Gastrocnemius medialis (tissue), 4 donors: Measurements from ENCODE around the gene SPECC1. TPM values are rescaled to one million over a fixed set of nuclear protein-coding genes. Genes with fewer than 3 reads are reported as not detected.

Experiments used
- ATAC-seq, 2 donors: fragments of 150-250 bp; one replicate each; pipeline ENCODE4 v1.9.1; 2016
- DNase-seq, 2 donors: peaks; one replicate each; pipeline ENCODE4 v3.0.0-alpha.2; 2019
- H3K27ac ChIP-seq, 4 donors: fragments of 200-600 bp; sonication (generic); 1 replicate in 1 of 4; 2 replicates in 3 of 4; pipeline ENCODE4 v1.5.1; 2016 to 2018; ENCODE audit warnings: mild to moderate bottlenecking in 2 of 4, moderate library complexity in 1 of 4
- H3K27me3 ChIP-seq, 3 donors: fragments of 200-600 bp; sonication (generic) in 2 of 3; 1 replicate in 1 of 3; 2 replicates in 2 of 3; pipeline versions ENCODE4 v1.5.1 to v1.6.0; 2016 to 2019; ENCODE audit warnings: mild to moderate bottlenecking in 1 of 3, moderate library complexity in 1 of 3
- H3K36me3 ChIP-seq, 2 donors: fragments of 200-600 bp; sonication (generic) in 1 of 2; one replicate each; pipeline ENCODE4 v1.5.1; 2017 to 2018
- H3K4me1 ChIP-seq, 2 donors: fragments of 200-600 bp; sonication (generic) in 1 of 2; one replicate each; pipeline ENCODE4 v1.5.1; 2016 to 2017; ENCODE audit warnings: mild to moderate bottlenecking in 2 of 2
- H3K4me3 ChIP-seq, 4 donors: fragments of 200-600 bp; sonication (generic) in 3 of 4; 1 replicate in 1 of 4; 2 replicates in 3 of 4; pipeline ENCODE4 v1.5.1; 2016 to 2019; ENCODE audit warnings: mild to moderate bottlenecking in 2 of 4
- H3K9me3 ChIP-seq, 3 donors: fragments of 200-600 bp; sonication (generic) in 2 of 3; 1 replicate in 1 of 3; 2 replicates in 2 of 3; pipeline ENCODE4 v1.5.1; 2016 to 2019
- POLR2A ChIP-seq, 2 donors: fragments of 450-650 bp; IDR thresholded peaks; one replicate each; pipeline ENCODE4 v1.6.1; 2017; ENCODE audit warnings: antibody characterized with exemption in 2 of 2, mild to moderate bottlenecking in 2 of 2, moderate library complexity in 2 of 2
- in situ Hi-C, 4 donors: fragments of 200-750 bp; cut with MboI; loops; one replicate each; pipeline versions ENCODE4 v1.15.0 to v1.8.0; 2017; ENCODE audit warnings: low sequenced_read_pairs in 4 of 4
- intact Hi-C: fragments of 100-400 bp; cut with DNase I; formaldehyde crosslinking; loops from one replicate; pipeline ENCODE4 v1.15.1; 2023; ENCODE audit warnings: low total_unique reads
- total RNA-seq, 4 donors: library from RNA; depleted of rRNA; stranded (reverse); fragments of >200 nt; gene quantifications; one replicate each; pipeline versions ENCODE4 v1.1.0 to v1.2.3, GENCODE V29; 2016
- TF ChIP-seq, protein P1 (sequence below), 5 experiments: fragments of 450-650 bp in 3 of 5; fragments of 200-600 bp in 2 of 5; sonication (generic) in 2 of 5; IDR thresholded peaks in 4 of 5; conservative IDR thresholded peaks in 1 of 5; 1 replicate in 4 of 5; 2 replicates in 1 of 5; pipeline ENCODE4 v1.5.1; 2016 to 2019; ENCODE audit warnings: antibody characterized with exemption in 5 of 5, mild to moderate bottlenecking in 3 of 5, moderate library complexity in 3 of 5

Gene SPECC1
- total RNA-seq, 4 donors from 2014 or later, result 6.1 to 17.9 (median 9.5) TPM

DNA sequence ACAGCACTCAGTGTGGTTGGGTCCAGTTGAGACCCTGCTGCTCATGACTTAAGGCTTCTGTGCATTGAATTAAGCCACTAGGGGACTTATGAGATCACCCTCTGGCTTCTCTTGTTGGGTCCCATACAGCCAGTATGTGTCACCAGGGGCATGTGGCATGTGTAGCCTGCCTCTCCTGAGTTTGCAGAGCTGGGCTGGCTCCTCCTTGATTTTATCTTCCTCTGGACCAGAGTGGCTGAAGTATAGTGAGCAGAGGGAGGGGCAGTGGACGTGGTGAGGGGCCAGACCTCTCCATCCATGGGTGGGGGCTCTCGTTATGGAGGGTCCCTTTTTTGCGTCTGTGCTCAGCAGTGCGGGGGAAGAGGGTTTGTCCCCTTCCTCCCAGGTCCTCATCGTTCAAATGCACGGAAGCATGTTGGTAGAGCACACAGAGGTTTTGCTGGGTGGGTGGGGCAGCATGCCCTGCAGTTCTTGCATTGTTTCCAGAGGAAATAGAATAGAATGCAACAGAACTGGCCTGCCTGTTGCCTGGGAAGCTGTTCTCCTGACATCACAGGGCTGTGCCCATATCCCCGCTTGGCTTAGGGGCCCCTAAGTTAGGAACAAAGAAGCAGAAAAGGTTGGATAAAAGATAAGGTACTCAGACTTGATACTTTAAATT lies 77.4 kb downstream of the SPECC1 start:
- Histone ChIP-seq H3K27me3 (no peaks in the 10 kb centered on the region), H3K4me3 (no peak overlapping the region), H3K4me1 (peaks cover 0 to 17% of the 10 kb centered on the region in 2 donors), H3K27ac (peak overlapping the region; percentile 69 to 86 (median 81)), H3K9me3 (no peaks in the 10 kb centered on the region), H3K36me3 (no peaks in the 10 kb centered on the region)
- intact Hi-C loops (no loop called here), in situ Hi-C loops (no loop called here)
- ATAC-seq, result peak; percentile 37 to 58
- no peak for DNase-seq
- no peak for TF ChIP-seq POLR2A (IDR thresholded peaks at IDR 0.05)
- TF ChIP-seq, protein P1, sequence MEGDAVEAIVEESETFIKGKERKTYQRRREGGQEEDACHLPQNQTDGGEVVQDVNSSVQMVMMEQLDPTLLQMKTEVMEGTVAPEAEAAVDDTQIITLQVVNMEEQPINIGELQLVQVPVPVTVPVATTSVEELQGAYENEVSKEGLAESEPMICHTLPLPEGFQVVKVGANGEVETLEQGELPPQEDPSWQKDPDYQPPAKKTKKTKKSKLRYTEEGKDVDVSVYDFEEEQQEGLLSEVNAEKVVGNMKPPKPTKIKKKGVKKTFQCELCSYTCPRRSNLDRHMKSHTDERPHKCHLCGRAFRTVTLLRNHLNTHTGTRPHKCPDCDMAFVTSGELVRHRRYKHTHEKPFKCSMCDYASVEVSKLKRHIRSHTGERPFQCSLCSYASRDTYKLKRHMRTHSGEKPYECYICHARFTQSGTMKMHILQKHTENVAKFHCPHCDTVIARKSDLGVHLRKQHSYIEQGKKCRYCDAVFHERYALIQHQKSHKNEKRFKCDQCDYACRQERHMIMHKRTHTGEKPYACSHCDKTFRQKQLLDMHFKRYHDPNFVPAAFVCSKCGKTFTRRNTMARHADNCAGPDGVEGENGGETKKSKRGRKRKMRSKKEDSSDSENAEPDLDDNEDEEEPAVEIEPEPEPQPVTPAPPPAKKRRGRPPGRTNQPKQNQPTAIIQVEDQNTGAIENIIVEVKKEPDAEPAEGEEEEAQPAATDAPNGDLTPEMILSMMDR (IDR thresholded peaks at IDR 0.05 in 4 of 5, conservative IDR thresholded peaks at IDR 0.05 in 1 of 5), result peak in 2 of 5 experiments; percentile 22 to 26

DNA sequence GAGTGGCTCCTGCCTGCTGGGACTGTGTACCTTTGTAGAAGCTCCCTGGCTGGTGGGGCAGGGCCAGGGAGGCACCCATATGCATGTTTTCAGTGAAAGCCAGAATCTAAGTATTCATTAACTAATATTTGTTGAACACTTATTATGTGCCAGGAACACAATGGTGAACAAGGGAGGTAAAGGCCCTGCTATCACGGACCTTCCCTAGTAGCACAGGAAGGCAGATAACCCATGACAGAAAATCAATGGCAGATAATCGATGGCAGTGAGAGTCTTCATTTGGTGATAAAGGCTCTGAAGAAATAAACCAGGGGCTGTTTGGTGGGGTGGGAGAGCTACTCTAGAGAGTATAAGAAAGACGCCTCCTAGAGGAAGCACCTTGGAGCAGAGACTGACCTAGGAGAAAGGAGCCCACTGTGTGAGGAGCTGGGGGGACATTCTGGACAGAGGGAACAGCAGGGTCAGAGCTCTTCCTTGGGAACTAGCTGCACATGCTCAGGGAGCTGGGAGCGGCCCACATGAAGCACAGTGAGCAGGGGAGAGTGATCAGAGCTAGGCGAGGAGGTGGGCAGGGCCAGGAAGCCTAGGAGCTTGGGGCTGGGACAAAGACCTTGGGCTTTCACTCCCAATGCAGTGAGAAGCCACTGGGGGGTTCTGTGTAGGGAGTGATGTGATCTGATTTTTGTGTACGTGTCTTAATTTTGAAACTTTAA lies 78.5 kb downstream of the SPECC1 start:
- Histone ChIP-seq H3K4me1 (peaks cover 0 to 23% of the 10 kb centered on the region in 2 donors), H3K27ac (peak overlapping the region; percentile 69 to 86 (median 81)), H3K9me3 (no peaks in the 10 kb centered on the region), H3K27me3 (no peaks in the 10 kb centered on the region), H3K36me3 (no peaks in the 10 kb centered on the region), H3K4me3 (no peak overlapping the region)
- in situ Hi-C loops (no loop called here), intact Hi-C loops (no loop called here)
- ATAC-seq (no peak), DNase-seq (no peak)
- TF ChIP-seq POLR2A (IDR thresholded peaks at IDR 0.05), result no peak
- TF ChIP-seq, protein P1 (IDR thresholded peaks at IDR 0.05 in 4 of 5, conservative IDR thresholded peaks at IDR 0.05 in 1 of 5), result no peak

DNA sequence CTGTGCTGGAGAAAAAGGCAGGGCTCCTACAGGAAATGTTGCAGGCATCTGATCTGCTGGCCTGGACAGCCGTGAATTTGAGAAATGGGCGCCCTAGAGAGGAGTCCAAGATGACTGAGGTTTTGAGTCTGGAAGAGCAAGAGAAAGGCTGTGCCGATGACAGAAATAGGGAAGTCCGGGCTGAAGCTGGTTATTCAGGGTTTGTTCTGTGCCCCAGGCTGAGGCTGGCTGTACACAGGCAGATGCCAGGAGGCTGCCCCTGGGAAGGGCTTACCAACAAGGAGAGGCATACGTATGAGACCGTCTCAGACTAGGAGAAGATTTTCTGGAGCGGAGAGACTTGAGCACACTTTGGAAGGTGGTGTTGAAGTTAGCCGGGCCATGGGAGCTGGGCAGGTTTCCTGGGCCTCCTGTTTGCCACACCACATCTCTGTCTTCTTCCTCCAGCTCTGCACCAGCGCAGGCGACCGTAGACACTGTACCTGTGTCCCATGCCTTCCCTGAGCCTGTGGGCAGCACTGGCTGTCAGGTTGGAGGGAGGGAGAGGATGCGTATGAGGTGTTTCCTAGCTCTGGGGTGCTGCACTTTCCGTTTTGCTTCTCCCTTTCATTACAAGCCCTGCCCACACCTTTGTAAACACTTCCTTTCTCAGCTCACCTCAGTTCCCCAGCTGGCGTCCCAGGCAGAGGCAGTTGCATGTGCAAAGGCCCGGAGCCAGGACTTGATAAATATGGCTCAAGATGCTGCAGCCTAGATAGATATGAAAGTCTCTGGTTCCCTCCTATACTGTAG lies 80.8 kb downstream of the SPECC1 start:
- no peak for ATAC-seq
- TF ChIP-seq, protein P1 (IDR thresholded peaks at IDR 0.05 in 4 of 5, conservative IDR thresholded peaks at IDR 0.05 in 1 of 5), result no peak
- TF ChIP-seq POLR2A (IDR thresholded peaks at IDR 0.05), result no peak
- no peak overlapping the region for H3K4me3 ChIP-seq
- in situ Hi-C loops, result no loop called here
- H3K27me3 ChIP-seq, result no peaks in the 10 kb centered on the region
- H3K36me3 ChIP-seq, result no peaks in the 10 kb centered on the region
- peak overlapping the region; percentile 69 to 86 (median 81) for H3K27ac ChIP-seq
- peaks cover 0 to 34% of the 10 kb centered on the region in 2 donors for H3K4me1 ChIP-seq
- intact Hi-C loops, result no loop called here
- H3K9me3 ChIP-seq, result no peaks in the 10 kb centered on the region
- DNase-seq, result no peak

DNA sequence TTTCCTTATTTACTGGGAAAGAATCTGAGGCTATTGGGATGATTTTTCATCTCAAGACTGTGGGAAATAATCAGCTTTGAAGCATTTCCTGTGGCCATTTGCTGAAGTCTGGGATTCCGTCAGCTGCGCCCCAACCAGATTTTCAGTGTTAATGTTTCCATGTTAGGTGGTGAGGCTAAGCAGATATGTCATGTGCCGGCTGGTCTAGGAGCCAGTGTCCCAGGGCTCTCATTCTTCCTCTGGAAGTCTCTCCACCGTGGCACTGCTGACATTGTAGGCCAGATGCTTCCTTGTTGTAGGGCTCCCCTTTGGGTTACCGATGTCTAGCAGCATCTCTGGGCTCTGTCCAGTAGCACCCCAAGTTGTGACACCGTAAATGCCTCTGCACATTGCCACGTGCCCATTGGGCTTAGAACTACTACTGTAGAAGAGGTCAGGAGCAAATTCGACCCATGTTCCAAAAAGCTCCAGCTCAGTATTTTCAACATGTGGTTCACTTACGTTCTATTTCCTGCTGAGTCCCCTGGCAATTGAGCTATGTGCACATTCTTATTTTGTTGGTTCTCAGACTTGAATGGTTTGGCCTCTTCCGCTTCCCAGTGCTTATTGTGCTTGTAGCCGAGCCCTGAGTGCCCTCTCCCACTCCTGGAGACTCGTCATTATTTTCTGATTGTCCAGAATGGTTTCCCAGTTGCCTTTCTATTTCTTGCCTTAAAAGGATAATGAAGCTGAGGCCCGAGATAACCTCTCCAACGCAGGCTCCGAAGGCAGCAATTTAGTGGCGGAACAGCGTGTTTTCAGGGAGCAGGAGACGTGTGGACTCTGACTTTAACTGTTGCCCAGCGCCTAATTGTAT lies 82.2 kb downstream of the SPECC1 start:
- no peaks in the 10 kb centered on the region for H3K27me3 ChIP-seq
- ATAC-seq (peak; percentile 76 to 77), DNase-seq (peak; percentile 26 to 29)
- TF ChIP-seq, protein P1 (IDR thresholded peaks at IDR 0.05 in 4 of 5, conservative IDR thresholded peaks at IDR 0.05 in 1 of 5), result no peak
- TF ChIP-seq POLR2A (IDR thresholded peaks at IDR 0.05), result peak in 1 of 2 donors; percentile 29
- no peak overlapping the region for H3K4me3 ChIP-seq
- H3K9me3 ChIP-seq, result no peaks in the 10 kb centered on the region
- peak overlapping the region; percentile 69 to 86 (median 81) for H3K27ac ChIP-seq
- in situ Hi-C loops, result no loop called here
- H3K36me3 ChIP-seq, result no peaks in the 10 kb centered on the region
- intact Hi-C loops, result no loop called here
- H3K4me1 ChIP-seq, result peaks cover 0 to 40% of the 10 kb centered on the region in 2 donors
